GM12874 (cell line): ENCODE data around the gene CSH2.

Experiments used
- TF ChIP-seq, protein P1 (sequence below): IDR thresholded peaks from 2 replicates; pipeline ENCODE4 v1.5.1; 2011; ENCODE audit warnings: low read depth, mild to moderate bottlenecking, control low read depth, low read length, moderate library complexity; ENCODE audit not compliant: insufficient read depth

The CSH2 gene

DNA sequence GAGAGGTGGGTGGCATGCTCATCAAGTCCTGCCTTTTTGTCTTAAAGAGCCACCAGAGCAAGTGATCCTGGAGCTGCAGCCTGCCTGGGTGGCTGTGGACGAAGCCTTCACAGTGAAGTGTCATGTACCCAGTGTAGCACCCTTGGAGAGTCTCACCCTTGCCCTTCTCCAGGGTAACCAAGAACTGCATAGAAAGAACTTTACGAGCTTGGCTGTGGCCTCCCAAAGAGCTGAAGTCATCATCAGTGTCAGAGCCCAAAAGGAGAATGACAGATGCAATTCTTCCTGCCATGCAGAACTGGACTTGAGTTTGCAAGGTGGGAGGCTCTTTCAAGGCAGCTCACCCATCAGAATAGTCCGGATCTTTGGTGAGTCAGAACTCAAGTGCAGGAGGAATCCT lies 14.2 kb downstream of the CSH2 start:
- TF ChIP-seq, protein P1, sequence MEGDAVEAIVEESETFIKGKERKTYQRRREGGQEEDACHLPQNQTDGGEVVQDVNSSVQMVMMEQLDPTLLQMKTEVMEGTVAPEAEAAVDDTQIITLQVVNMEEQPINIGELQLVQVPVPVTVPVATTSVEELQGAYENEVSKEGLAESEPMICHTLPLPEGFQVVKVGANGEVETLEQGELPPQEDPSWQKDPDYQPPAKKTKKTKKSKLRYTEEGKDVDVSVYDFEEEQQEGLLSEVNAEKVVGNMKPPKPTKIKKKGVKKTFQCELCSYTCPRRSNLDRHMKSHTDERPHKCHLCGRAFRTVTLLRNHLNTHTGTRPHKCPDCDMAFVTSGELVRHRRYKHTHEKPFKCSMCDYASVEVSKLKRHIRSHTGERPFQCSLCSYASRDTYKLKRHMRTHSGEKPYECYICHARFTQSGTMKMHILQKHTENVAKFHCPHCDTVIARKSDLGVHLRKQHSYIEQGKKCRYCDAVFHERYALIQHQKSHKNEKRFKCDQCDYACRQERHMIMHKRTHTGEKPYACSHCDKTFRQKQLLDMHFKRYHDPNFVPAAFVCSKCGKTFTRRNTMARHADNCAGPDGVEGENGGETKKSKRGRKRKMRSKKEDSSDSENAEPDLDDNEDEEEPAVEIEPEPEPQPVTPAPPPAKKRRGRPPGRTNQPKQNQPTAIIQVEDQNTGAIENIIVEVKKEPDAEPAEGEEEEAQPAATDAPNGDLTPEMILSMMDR, result no peak

DNA sequence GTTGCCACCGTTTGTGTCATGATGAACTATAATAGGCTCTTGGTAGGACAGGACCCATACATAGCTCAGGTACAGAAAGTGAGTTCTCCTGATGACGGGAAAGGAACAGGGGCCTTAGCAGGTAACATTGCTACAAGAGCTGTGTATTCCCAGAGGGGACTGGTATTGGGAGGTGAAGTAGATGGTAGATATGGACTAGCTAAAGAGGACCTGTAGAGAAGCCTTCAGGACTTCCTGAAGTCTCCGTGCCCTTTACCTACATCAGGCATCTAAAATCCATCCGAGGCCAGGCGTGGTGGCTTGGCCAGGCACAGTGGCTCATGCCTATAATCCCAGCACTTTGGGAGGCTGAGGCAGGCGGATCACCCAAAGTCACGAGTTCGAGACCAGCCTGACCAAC lies 18.3 kb downstream of the CSH2 start:
- TF ChIP-seq, protein P1, result no peak

GRCh38 chr17:63854709-63855108 lies 18.8 kb downstream of the CSH2 start:
- TF ChIP-seq, protein P1, result no peak

GRCh38 chr17:63853260-63853659 lies 20.2 kb downstream of the CSH2 start:
- TF ChIP-seq, protein P1, result no peak

DNA sequence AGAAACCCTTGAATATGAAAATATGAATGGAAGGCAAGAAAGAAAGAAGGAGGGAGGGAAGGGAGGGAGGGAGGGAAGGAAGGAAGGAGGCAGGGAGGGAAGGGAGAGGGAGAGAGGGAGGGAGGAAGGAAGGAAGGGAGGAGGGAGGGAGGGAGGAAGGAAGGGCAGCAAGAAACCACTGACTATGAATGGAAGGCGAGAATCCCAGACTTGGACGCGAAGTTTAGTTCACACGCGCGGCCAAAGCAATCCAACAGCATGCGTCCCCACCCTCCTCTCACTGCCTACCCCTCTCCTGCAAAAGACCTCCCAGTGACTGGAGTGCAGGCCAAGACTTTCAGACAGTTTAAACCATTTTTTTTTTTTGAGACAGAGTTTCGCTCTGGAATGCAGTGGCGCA lies 23.1 kb downstream of the CSH2 start:
- TF ChIP-seq, protein P1, result no peak

- TF ChIP-seq, protein P1, result peak; percentile 88
These were observed 24.4 kb downstream of the CSH2 start for GRCh38 chr17:63848834-63849689.

- TF ChIP-seq, protein P1, result no peak
These were observed 25.8 kb downstream of the CSH2 start for GRCh38 chr17:63847525-63848249.
